ENCODE data around the gene MSI2.

Gene MSI2

DNA sequence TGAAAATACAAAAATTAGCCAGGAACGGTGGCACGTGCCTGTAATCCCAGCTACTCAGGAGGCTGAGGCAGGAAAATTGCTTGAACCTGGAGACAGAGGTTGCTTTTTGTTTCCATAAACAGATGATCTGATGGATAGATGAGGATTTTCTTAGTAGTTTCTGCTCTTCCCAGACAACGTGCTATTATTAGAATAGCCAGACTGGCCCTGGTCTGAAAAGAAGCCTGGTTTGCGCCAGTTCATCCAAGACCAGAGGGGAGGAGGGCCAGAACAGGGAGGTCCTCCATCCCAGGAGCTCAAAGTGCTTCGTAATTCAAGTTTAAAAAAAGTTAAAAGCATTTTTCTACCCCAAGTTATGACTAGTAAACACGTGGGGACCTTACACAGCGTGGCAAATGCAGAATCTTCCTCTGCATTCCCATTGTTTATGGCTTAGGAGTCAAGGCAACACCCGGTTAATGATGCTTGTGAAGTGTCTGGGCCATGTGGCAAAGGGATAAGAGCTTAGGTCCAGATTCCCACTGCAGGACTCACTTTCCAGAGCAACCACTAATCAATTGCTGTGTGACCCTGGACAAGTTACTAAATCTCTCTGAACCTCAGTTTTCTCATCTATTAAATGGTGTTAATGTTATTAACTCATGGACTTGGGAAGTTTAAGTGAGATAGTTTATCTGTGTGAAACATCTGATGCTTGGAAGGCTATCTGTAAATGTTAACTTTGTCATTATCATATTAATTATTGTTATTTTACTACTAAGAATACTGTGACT lies 283.4 kb downstream of the MSI2 start:
- DNase-seq (ENCODE audit: low read depth in 3 of 3) = no peak

- DNase-seq (ENCODE audit: low read depth in 3 of 3) = no peak
These were observed 284.3 kb downstream of the MSI2 start for GRCh38 chr17:57540596-57540995.

DNA sequence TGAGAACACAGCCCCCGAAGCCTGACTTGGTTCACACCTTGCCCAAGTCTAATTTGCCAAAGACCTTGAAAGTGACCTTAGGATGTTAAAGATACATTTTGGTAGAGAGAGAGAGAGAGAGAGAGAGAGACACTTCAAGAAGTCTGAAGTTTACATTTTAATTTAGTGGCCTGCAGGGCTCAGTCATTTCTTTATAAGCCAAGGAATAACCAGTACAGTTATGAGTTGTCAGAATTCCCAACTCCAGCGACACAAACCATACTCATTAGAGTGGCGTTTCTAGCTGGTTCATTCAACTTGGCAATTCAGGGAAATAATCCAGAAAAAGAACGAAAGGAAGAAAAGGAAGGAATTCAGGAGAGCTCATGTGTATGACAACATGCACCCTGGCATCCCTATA lies 284.7 kb downstream of the MSI2 start:
- no peak for DNase-seq (ENCODE audit: low read depth in 3 of 3)

- DNase-seq (ENCODE audit: low read depth in 3 of 3) = no peak
These were observed 285.4 kb downstream of the MSI2 start for GRCh38 chr17:57541472-57542394.

GRCh38 chr17:57542510-57542909 lies 286.2 kb downstream of the MSI2 start:
- DNase-seq (ENCODE audit: low read depth in 3 of 3) = no peak

GRCh38 chr17:57543230-57543629 lies 286.9 kb downstream of the MSI2 start:
- DNase-seq (ENCODE audit: low read depth in 3 of 3) = no peak

DNA sequence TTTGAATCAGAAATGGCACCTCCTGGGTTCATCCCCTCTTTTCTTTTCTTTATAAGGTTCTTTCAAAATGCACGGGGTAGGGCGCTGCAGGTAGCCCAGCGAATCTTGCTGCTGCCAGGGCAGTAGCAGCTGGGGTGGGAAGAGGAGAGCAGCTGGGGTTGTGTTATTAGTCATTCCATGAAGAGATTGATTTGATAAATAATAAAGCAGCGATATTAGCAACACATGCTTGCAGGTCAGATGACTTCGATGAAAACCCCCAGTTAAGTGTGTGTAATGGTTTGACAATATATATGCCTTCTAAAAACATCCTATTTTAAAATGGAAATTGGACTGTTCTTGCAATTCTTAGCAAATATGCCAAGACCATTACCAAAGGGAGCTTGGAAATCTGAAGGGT lies 288.1 kb downstream of the MSI2 start:
- no peak for DNase-seq (ENCODE audit: low read depth in 3 of 3)

DNA sequence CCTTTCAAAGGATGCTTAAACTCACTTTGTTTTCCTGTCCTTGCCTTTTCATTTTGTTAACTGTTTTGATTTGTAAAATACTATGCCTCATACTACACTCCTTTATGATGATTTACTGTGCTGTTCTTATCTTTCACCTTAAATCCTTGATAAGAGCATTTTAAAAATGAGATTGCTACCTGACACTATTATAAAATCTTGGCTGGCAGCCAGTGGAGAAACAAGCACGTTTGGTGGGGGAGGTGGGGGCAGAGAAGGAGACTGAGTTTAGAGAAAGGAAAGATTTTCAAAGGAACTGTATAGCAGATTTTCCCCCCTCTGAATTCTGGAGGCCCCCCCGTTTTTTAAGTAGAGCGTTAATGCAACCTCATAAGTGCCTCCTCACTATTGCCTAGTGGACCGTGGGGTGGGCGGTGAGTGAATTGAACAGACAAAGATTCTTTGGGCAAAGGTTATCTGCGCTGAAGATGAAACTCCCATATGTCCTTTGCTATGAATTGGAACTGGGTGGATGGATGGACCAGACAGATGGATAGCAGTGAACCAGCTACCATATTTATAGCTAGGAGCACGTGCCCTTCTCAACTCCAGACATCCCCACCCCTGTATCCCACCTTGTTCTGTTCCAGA lies 288.6 kb downstream of the MSI2 start:
- DNase-seq (ENCODE audit: low read depth in 3 of 3) = no peak

GRCh38 chr17:57545731-57546342 lies 289.5 kb downstream of the MSI2 start:
- no peak for DNase-seq (ENCODE audit: low read depth in 3 of 3)

DNA sequence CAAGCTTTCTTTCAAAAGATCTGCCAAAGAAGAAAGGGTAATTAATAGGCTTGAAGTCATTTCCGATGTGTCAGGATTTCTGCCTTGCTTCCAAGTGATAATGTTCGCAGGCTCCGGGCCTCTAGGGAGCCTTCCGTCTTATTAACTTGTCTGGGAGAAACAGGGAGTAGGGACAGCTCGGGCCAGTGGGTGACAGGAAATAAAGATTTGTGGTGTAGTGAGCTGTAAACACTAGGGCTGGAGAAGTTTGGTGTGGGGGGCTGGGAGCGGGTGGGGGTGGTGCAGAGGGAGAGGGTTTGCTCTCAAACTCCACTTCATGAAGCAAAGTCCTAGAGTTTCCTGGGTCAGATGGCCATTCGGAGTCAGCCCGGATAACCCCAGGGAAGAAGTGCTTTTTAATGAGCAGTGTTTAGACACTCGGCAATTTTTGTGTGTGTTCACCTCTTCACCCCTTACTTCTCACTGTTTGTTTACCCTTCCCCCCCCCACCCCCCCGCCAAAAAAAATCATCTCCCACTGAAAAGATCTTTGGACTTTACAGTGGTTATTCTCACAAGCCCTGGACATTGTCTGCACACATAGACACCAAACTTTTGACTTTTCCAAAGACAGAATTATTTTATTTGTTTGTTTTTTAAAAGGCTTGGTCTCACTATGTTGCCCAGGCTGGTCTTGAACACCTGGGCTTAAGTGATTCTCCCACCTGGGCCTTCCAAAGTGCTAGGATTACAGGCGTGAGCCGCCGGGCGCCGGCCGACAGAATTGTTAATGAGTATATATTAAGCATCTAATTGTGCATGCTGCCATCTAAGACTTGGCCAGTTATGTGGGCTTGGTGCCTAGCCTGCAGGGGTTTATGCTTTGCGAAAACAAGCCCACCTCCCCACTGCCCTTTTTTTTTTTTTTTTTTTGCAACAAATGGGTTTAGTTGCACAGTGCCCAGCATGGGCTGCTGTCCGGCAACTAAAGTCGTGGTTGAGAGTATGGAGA lies 292.4 kb downstream of the MSI2 start:
- DNase-seq (ENCODE audit: low read depth in 3 of 3) = no peak

GRCh38 chr17:57549468-57549867 lies 293.1 kb downstream of the MSI2 start:
- DNase-seq (ENCODE audit: low read depth in 3 of 3) = no peak

- no peak for DNase-seq (ENCODE audit: low read depth in 3 of 3)
These were observed 293.7 kb downstream of the MSI2 start for GRCh38 chr17:57550016-57550415.

DNA sequence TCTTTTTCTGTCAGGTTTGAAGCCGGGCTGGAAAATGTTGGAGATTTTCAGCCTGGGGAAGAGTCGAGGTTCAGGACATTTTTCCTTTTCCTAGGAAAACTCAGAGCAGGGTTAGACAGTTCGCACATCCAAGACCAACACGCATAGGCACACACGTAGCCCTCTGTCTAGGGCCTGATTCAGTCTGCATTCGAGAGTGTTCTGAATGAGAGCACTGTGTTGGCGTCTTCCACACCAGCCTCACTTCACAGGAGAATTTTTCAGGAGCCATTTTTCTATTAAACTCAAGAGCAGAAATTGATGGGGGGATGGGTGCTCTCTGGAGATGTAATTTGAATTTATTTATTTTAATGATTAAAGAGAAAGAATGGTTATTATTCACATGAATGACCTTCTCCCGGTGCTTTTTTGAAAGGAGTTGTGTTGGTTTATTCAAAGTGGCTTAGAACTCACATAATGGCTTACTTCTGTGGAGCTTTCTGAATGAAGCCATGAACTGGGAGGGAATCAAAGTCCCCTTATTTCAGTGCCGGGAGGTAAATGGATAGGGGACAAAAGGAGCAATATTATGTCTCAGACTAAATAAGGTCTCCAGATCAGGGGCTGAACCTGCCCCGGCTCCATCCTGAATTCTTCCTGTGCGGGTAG lies 294.5 kb downstream of the MSI2 start:
- no peak for DNase-seq (ENCODE audit: low read depth in 3 of 3)

DNA sequence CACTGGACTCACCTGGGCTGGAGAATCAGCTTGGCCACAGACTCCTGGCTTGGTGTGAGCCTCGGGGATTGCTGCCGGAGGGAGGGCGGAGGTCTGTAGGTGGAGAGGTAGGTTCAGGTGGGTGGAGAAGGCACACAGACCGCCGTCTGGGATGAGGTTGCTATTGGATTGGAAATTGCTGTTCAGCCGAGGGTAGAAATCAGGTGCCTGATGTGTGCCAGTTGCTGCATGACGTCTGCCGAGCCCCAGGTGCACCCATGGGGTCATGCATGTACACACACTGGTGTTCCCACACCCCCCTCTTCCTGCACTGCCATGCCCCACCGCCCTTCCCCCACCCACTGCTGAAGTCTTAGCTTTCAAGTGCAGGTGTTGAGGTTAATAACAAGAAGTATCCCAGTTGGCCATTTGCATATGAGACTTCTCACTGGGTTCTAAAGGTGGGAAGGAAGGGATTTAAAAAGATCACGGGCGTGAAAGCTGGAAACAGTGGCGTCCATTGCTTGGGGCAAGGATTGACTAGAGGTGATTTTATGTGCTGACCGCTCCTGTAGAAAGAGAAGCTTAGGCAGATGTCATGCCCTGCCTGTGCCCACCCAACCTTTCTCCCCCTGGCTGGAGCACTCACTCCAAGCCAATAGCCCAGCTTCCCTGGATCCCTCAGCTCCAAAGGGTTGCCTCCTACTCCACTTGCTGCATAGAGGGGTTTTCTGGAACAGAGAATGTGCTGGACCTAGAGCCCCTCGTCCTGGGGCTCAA lies 295.2 kb downstream of the MSI2 start:
- DNase-seq (ENCODE audit: low read depth in 3 of 3) = no peak

GRCh38 chr17:57552114-57552624 lies 295.8 kb downstream of the MSI2 start:
- peak in 1 of 3 donors; percentile 21 for DNase-seq (ENCODE audit: low read depth in 3 of 3)

DNA sequence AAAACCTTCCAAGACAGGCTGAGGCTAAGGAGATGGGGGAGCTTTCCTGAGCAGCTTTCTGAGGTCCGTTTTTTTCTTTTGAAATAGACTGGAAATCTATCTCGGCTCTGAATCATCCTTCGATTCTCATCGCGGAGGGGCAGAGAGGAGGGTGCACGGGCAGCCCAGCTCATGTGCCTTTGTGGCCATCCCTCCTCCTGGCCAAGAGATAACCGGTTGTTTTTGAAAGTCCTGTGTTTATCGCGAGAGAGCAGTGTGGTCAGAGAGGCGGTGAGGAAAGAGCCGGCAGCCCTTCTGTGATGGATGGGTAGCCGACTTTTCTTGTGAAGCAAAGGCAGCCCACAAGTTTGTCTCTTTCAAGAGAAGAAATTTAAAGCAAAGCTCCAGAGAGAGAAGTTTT lies 297.2 kb downstream of the MSI2 start:
- no peak for DNase-seq (ENCODE audit: low read depth in 3 of 3)

GRCh38 chr17:57553991-57554825 lies 297.9 kb downstream of the MSI2 start:
- no peak for DNase-seq (ENCODE audit: low read depth in 3 of 3)
